Erythroblast (primary cell): ENCODE data around the gene NFKB2.

Source experiments
- GATA1 ChIP-seq: IDR thresholded peaks from 2 replicates; pipeline ENCODE4 v1.6.1; 2011; ENCODE audit warnings: low read depth, mild to moderate bottlenecking, control low read depth, low read length, moderate library complexity
- POLR2A ChIP-seq: IDR thresholded peaks from 2 replicates; pipeline ENCODE4 v1.6.1; 2011; ENCODE audit warnings: mild to moderate bottlenecking, low read length

GRCh38 chr10:102437515-102437914, 42.0 kb downstream of the NFKB2 start:
- no peak for TF ChIP-seq POLR2A
- TF ChIP-seq GATA1, result no peak
